Left renal pelvis (tissue), 4 donors: ENCODE measurements around the gene ATF7IP2. TPM values are rescaled to one million over a fixed set of nuclear protein-coding genes. Genes with fewer than 3 reads are reported as not detected.
"Not testable (repeated sequence)": the region's sequence is repeated elsewhere in the genome, so short reads cannot be mapped to it uniquely, and the experiment has no call there.

Source experiments
- DNase-seq, 4 donors: peaks; one replicate each; pipeline ENCODE4 v3.0.0-alpha.2; 2013; ENCODE audit warnings: low read depth in 4 of 4, low spot score in 3 of 4
- polyA plus RNA-seq, 4 donors: library from polyadenylated mRNA; unstranded; fragments of 120-200 nt; gene quantifications; one replicate each; pipeline ENCODE4 v1.2.1, GENCODE V29; 2013; ENCODE audit not compliant: insufficient read length in 4 of 4

The ATF7IP2 gene, protein sequence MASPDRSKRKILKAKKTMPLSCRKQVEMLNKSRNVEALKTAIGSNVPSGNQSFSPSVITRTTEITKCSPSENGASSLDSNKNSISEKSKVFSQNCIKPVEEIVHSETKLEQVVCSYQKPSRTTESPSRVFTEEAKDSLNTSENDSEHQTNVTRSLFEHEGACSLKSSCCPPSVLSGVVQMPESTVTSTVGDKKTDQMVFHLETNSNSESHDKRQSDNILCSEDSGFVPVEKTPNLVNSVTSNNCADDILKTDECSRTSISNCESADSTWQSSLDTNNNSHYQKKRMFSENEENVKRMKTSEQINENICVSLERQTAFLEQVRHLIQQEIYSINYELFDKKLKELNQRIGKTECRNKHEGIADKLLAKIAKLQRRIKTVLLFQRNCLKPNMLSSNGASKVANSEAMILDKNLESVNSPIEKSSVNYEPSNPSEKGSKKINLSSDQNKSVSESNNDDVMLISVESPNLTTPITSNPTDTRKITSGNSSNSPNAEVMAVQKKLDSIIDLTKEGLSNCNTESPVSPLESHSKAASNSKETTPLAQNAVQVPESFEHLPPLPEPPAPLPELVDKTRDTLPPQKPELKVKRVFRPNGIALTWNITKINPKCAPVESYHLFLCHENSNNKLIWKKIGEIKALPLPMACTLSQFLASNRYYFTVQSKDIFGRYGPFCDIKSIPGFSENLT
- 10 to 100 TPM; 11.0 to 23.7 (median 22.4) TPM for polyA plus RNA-seq

- peak; percentile 69 to 84 (median 74) for DNase-seq
These were observed at the start of gene ATF7IP2 for GRCh38 chr16:10385725-10386516. ATF7IP2 (plus strand) TSS chr16:10386061; CDS start chr16:10430621, 44,560 bp downstream.

- no peak for DNase-seq
These were observed 47.4 kb upstream of the ATF7IP2 start for GRCh38 chr16:10338426-10338825.

DNA sequence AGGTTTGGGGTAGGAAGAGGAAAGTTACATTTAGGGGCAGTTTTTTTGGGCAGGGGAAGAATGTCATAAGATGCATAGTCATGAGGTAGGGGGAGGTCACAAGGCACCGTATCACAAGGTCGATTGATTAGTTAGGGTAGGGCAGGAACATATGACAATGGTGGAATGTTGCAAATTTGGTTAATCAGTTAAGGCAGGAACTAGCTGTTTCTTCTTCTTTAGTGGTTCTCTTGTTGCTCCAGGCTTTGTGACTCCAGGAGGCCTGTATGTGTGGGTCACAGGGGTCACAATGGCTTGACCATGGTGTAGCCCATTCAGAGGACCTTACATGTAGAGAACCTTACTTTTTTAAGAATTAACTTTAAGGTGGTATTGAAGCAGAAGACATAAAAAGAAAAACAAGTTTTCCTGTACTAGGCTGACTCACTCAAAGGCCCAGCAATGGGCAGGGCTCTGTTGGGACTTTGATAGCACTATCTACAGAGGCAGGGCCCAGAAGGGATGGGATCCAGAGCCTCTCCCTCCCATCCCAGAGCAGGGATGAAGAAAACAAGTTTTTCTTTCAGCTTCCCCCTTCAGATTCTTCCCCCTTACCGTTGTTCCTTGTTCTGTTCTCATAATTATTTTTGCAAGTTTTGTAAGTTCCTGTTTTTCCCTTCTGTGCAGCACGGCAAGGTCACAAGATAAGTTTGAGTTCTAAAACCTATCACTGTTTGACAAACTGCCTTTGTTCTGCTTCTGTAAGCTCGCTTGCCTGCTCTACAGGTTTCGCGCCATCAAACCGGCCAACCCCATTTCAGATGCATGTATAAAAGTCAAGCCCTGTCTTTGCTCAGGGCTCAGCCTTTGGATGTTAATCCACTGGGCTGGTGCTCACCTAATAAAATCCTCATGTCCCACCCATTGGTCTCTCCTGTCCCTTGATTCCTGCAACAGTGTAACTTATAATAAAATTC, 45.8 kb upstream of the ATF7IP2 start:
- no peak for DNase-seq

DNA sequence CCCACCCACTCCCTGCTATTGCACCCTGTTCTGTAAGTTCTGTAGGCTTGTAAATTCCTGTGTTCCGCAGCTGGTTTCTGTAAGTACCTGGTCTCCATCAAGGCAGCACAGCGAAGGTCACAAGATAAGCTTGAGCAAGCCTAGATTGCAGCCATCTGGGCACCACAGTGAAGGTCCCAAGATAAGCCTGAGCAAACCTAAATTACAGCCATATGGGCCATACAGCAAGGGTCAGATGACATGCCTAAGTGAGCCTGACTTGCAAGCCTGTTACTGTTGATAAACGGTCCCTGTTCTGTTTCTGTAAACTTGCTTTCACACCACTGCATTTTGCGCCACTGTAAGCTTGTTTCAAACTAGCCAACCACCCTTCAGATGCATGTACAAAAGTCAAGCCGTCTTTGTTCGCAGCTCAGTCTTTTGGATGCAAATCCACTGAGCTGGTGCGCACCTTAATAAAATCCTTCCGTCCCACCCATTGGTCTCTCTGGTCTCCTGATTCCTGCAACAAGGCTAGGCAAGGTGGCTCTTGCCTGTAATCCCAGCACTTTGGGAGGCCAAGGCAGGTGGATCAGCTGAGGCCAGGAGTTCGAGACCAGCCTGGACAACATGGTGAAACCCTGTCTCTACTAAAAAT, 42.6 kb upstream of the ATF7IP2 start:
- DNase-seq = no peak

DNA sequence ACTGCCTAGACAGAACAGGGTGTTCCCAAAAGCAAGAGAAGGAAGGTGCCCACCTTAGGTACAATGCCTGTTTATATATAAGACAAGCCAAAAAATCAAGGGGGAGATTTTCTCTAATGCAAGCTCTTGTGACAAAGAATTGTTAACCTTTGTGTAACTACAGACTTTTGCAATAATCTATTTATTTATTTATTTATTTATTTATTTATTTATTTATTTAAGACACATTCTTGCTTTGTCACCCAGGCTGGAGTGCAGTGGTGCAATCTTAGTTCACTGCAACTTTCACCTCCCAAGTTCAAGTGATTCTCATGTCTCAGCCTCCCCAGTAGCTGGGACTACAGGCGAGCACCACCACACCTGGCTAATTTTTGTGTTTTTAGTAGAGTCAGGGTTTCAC, 41.2 kb upstream of the ATF7IP2 start:
- DNase-seq = not testable (repeated sequence)

GRCh38 chr16:10345629-10346028, 40.2 kb upstream of the ATF7IP2 start:
- DNase-seq = no peak

DNA sequence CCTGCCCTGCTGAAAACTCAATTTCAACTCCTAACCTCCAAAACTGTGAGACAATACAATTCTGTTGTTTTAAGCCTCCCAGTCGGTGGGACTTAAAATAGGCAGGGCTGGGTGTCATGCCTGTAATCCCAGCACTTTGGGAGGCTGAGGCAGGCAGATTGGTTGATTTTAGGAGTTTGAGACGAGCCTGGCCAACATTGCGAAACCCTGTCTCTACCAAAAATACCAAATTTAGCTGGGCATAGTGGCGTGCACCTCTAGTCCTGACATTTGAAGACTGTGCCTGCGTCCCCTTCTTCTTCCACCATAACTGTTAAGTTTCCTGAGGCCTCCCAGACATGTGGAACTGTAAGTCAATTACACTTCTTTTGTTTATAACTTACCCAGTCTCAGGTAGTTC, 36.0 kb upstream of the ATF7IP2 start:
- no peak for DNase-seq

DNA sequence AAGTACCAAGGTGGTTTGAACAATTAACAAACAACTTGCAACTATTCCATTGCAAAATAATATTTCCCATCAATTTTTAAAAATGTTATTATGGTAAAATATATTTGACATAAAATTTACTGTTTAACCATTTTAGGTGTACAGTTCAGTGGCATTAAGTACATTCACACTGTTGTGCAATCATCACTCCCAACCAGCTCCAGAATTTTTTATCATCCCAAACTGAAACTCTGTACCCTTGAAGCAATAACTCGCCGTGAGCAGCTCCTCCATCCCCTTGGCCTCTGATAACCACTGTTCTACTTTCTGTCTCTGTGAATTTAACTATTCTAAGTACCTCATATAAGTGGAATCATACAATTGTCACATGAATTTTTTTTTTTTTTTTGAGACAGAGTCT, 33.6 kb upstream of the ATF7IP2 start:
- no peak for DNase-seq

DNA sequence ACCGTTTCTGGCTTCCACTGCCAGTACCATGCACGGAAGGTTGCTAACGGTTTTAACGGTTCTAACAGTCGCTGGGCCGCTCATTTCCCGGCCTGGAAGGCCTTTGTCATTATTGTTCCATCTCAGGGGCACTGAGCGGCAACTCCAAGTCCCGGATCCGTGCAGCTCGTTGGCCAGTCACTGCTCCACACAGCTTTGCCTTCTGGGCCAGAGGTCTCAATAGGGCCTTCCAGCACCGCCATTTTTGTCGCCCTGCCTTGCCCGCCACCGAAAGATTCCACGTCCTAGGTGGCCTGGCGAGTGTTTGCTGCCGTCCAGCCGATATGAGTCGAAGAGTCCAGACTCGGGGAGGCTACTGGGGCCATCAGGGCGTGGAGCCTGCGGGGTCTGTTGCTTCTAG, 30.3 kb upstream of the ATF7IP2 start:
- no peak for DNase-seq

DNA sequence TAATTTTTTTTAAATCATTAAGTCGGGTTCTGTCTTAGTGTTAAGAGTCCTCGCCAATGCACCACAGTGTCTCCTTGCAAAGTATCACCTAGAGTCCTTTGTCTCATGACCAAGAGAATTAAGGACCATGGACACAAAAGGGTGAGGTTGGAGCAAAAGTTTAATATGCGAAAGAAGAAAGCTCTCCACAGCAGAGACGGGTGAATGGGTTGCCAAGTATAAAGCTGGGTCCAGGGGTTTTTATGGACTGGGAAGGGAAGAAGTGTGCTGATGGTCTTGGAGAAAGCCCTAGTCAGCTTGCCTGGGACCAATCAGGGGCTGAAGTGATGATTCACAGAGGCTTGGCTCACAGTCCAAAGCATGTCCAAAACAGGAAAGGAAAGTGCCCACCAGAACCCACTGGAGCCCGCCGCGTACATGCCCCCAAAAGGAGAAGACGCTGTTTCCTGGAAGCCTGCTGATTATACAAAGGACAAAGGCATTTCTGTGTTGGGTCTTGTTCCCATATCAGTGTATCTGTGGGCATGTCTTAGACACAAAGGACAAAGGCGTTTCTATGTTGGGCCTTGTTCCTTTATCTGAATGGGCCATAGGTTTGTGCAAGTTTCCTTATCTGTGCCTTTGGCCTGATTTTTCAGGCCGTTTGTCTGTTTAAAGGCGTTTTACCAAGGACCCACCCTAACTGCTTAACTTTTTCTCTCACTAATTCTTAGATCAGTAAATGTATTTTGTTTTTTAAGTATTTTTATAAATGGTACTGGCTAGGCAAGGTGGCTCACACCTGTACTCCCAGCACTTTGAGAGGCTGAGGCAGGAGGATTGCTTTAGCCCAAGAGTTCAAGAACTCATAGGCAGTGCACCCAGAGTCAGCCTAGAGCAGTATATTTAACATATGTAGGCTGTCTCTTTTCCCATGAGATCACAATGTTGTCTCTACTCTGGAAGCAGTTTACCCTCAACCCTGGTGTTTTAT, 28.7 kb upstream of the ATF7IP2 start:
- no peak for DNase-seq

GRCh38 chr16:10361747-10362076, 24.1 kb upstream of the ATF7IP2 start:
- DNase-seq = not testable (repeated sequence)

- DNase-seq = no peak
These were observed 23.6 kb upstream of the ATF7IP2 start for GRCh38 chr16:10362077-10362863.

DNA sequence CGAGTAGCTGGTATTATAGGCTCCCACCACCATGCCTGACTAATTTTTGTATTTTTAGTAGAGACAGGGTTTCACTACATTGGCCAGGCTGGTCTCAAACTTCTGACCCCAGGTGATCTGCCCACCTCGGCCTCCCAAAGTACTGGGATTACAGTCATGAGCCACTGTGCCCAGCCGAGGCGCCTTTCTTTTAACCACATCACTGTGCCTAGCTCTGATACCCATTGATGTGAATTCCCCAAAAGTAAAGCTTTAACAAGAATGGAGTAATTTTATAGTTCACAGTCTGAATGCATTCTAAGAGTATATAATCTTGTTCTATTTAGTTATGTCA, 23.0 kb upstream of the ATF7IP2 start:
- not testable (repeated sequence) for DNase-seq

DNA sequence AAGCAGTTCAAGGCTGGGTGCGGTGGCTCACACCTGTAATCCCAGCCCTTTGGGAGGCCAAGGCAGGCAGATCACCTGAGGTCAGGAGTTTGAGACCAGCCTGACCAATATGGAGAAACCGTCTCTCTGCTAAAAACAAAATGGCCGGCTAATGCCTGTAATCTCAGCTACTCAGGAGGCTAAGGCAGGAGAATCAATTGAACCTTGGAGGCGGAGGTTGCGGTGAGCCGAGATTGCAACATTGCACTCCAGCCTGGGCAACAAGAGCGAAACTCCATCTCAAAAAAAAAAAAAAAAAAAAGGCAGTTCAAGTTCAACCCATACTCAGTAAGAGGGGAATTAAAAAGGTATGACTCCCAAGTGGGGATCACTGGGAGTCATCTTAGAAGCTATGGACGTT, 19.2 kb upstream of the ATF7IP2 start:
- DNase-seq = not testable (repeated sequence)

DNA sequence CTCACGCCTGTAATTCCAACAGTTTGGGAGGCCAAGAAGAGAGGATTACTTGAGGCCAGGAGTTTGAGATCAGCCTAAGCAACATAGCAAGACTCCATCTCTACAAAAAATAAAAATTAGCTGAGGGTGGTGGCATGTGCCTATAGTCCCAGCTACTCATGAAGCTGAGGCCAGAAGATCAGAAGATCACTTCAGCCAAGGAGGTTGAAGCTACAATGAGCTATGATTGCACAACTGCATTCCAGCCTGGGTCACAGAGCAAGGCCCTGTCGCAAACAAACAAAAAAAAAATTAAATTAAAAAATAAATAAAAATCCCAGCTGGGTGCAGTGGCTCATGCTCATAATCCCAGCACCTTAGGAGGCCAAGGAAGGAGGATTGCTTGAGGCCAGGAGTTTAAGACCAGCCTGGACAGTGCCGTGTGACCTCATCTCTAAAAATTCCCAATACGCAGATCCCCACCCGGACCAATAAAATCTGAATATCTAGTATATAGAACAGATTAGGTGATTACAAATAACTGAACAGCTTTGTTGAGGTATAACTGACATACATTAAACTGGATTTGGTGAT, 18.2 kb upstream of the ATF7IP2 start:
- no peak for DNase-seq

GRCh38 chr16:10368969-10369551, 16.8 kb upstream of the ATF7IP2 start:
- no peak for DNase-seq

DNA sequence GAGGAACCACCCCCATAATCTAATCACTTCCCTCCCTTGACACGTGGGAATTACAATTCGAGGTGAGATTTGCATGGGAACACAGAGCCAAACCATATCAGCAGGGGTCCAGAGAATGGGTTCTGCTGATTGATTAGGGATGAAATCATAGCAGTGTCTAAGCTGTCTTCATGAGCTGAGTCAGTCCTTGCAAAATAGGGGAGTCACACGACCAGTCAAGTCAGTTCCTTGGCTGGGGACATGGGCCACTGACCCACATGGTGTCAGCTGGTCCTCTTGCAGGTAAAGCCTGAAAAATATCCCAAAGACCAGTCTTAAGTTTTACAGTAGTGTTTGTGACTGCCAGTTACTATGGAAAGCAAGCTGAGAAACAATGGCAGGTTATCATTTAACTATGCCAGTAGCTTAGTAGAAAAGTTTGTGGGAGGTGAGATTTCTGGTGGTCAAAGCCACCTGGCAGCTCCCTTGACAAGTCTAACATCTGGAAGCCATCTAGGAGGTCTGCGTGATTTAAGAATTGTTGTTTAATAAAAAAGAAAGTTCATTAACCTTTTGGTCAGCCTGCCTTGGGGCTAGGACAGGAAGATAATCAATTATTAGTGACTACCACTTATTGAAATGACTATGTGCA, 15.7 kb upstream of the ATF7IP2 start:
- no peak for DNase-seq
